ENCODE results near the gene DNAH10.

DNAH10 gene

GRCh38 chr12:123845881-123846280 lies 83.8 kb downstream of the DNAH10 start:
- DNase-seq: no peak

- no peak for DNase-seq
Observed at GRCh38 chr12:123846340-123846739, 84.2 kb downstream of the DNAH10 start.

GRCh38 chr12:123847019-123847418 lies 84.9 kb downstream of the DNAH10 start:
- no peak for DNase-seq

GRCh38 chr12:123847876-123848275 lies 85.8 kb downstream of the DNAH10 start:
- DNase-seq: no peak

- DNase-seq: no peak
Observed at GRCh38 chr12:123849517-123849916, 87.4 kb downstream of the DNAH10 start.

GRCh38 chr12:123850246-123851134 lies 88.4 kb downstream of the DNAH10 start:
- no peak for DNase-seq

GRCh38 chr12:123853396-123854070 lies 91.4 kb downstream of the DNAH10 start:
- no peak for DNase-seq

GRCh38 chr12:123854232-123854631 lies 92.1 kb downstream of the DNAH10 start:
- no peak for DNase-seq

GRCh38 chr12:123854918-123855317 lies 92.8 kb downstream of the DNAH10 start:
- DNase-seq: no peak

- no peak for DNase-seq
Observed at GRCh38 chr12:123856681-123857080, 94.6 kb downstream of the DNAH10 start.

GRCh38 chr12:123858176-123858575 lies 96.1 kb downstream of the DNAH10 start:
- no peak for DNase-seq

- DNase-seq: no peak
Observed at GRCh38 chr12:123859035-123859434, 96.9 kb downstream of the DNAH10 start.

- DNase-seq: no peak
Observed at GRCh38 chr12:123860377-123860776, 98.3 kb downstream of the DNAH10 start.

GRCh38 chr12:123861392-123861791 lies 99.3 kb downstream of the DNAH10 start:
- DNase-seq: no peak

- DNase-seq: no peak
Observed at GRCh38 chr12:123867141-123867540, 105.0 kb downstream of the DNAH10 start.

GRCh38 chr12:123868791-123869190 lies 106.7 kb downstream of the DNAH10 start:
- DNase-seq: no peak

GRCh38 chr12:123873793-123874192 lies 111.7 kb downstream of the DNAH10 start:
- no peak for DNase-seq

- DNase-seq: no peak
Observed at GRCh38 chr12:123877968-123878367, 115.9 kb downstream of the DNAH10 start.

GRCh38 chr12:123879101-123879500 lies 117.0 kb downstream of the DNAH10 start:
- no peak for DNase-seq

- DNase-seq: no peak
Observed at GRCh38 chr12:123879691-123880090, 117.6 kb downstream of the DNAH10 start.

GRCh38 chr12:123882161-123882705 lies 120.1 kb downstream of the DNAH10 start:
- DNase-seq: no peak

GRCh38 chr12:123886258-123886657 lies 124.2 kb downstream of the DNAH10 start:
- no peak for DNase-seq

GRCh38 chr12:123886931-123887582 lies 125.0 kb downstream of the DNAH10 start:
- no peak for DNase-seq

Measured in NCI-H2171 (cell line).